Tracheal epithelial cell (primary cell): ENCODE data around the gene PRSS58. TPM values are rescaled to one million over a fixed set of nuclear protein-coding genes. Genes with fewer than 3 reads are reported as not detected.

Source experiments
- total RNA-seq: library from RNA; depleted of rRNA; stranded (reverse); fragments of >200 nt; gene quantifications from 2 replicates; pipeline ENCODE4 v1.2.1, GENCODE V29; 2014

Gene PRSS58
- total RNA-seq: not detected in 2 replicates

GRCh38 chr7:142257958-142258357 is at the start of gene PRSS58:
Gene PRSS58 (minus strand): TSS chr7:142258058. CDS start chr7:142257707, 351 bp downstream.

Other genes with a start within 250 kb of the PRSS58 start
- gene MGAM2, start 146.3 kb downstream of the PRSS58 start, total RNA-seq: not detected in 2 replicates